HepG2 (cell line): Measurements from ENCODE around the gene MAN1C1. TPM values are rescaled to one million over a fixed set of nuclear protein-coding genes. Genes with fewer than 3 reads are reported as not detected.

ENCODE experiments used
- ARID4A ChIP-seq: sonication (generic); formaldehyde crosslinking; IDR thresholded peaks from 2 replicates; pipeline ENCODE4 v1.5.0; 2020; ENCODE audit warnings: mild to moderate bottlenecking, missing genetic modification reagents, borderline replicate concordance
- CBFB ChIP-seq: sonication (generic); formaldehyde crosslinking; IDR thresholded peaks from 2 replicates; pipeline ENCODE4 v1.4.0; 2020; ENCODE audit warnings: missing genetic modification reagents
- NCOA1 ChIP-seq: sonication (generic); formaldehyde crosslinking; IDR thresholded peaks from 2 replicates; pipeline ENCODE4 v1.9.0; 2021; ENCODE audit warnings: missing genetic modification reagents
- PHF5A ChIP-seq: IDR thresholded peaks from one replicate; pipeline ENCODE4 v1.6.1; 2018; ENCODE audit warnings: low read depth, missing genetic modification reagents; ENCODE audit not compliant: unreplicated experiment
- SRSF9 ChIP-seq: fragments of 200-400 bp; formaldehyde crosslinking; IDR thresholded peaks from 2 replicates; pipeline ENCODE4 v1.6.1; 2018; ENCODE audit warnings: borderline replicate concordance, mild to moderate bottlenecking, low read depth, low read length; ENCODE audit not compliant: insufficient read depth, poor library complexity, severe bottlenecking
- TCF7L2 ChIP-seq: IDR thresholded peaks from 2 replicates; pipeline ENCODE4 v1.6.1; 2011; ENCODE audit warnings: mild to moderate bottlenecking, low read depth, low read length, moderate library complexity
- XRCC5 ChIP-seq: fragments of 200-400 bp; formaldehyde crosslinking; optimal IDR thresholded peaks from 2 replicates; pipeline ENCODE3; 2017; ENCODE audit warnings: mild to moderate bottlenecking, low read length
- ZBTB4 ChIP-seq: sonication (generic); formaldehyde crosslinking; IDR thresholded peaks from 2 replicates; pipeline ENCODE4 v1.4.0; 2020; ENCODE audit warnings: missing genetic modification reagents, mild to moderate bottlenecking, borderline replicate concordance
- ZNF574 ChIP-seq: sonication (generic); formaldehyde crosslinking; IDR thresholded peaks from 2 replicates; pipeline ENCODE4 v1.4.0; 2020; ENCODE audit warnings: missing genetic modification reagents
- ZNF691 ChIP-seq: sonication (generic); formaldehyde crosslinking; IDR thresholded peaks from 2 replicates; pipeline ENCODE4 v1.4.0; 2020; ENCODE audit warnings: missing genetic modification reagents, low read depth, mild to moderate bottlenecking, borderline replicate concordance
- polyA plus RNA-seq, 8 experiments: library from polyadenylated mRNA; depleted of rRNA in 3 of 8; stranded (reverse) in 7 of 8; unstranded in 1 of 8; fragments of >200 nt; fragmentation: Illumina TruSeq in 4 of 8; extraction: Trizol in 4 of 8; gene quantifications; 2 replicates each; pipeline versions ENCODE4 v1.2.1 to v1.2.3, GENCODE V29; 2011 to 2016; ENCODE audit warnings: low read depth in 4 of 8, missing spikeins in 1 of 8, mixed read lengths in 1 of 8; ENCODE audit not compliant: insufficient read depth in 1 of 8
- total RNA-seq, 5 experiments: library from RNA; depleted of rRNA; stranded (reverse); fragments of >200 nt; fragmentation: Illumina TruSeq; extraction: Trizol; gene quantifications; 2 replicates each; pipeline ENCODE4 v1.2.3, GENCODE V29; 2016; ENCODE audit warnings: low read depth in 1 of 5

MAN1C1 gene
- total and polyA plus RNA-seq, 2 of the 13 experiments (the other 11 are each of a cell fraction or from before 2014, with no cell fraction given): 0.18 to 0.49 TPM

GRCh38 chr1:25616095-25616986 lies at the start of gene MAN1C1 (continued):
- no peak for TF ChIP-seq ZBTB4 (CRISPR knock-in tag)
- TF ChIP-seq ARID4A (CRISPR knock-in tag): no peak; the same call in 1 of the 2 replicates
- 0 out of 2 replicates have a peak, but pooled peaks have one; percentile 32 for TF ChIP-seq ZNF691 (CRISPR knock-in tag)
- no peak for TF ChIP-seq SRSF9
- peak; percentile 48 for TF ChIP-seq XRCC5
- TF ChIP-seq ZNF574: no peak
- no peak for TF ChIP-seq TCF7L2
- TF ChIP-seq NCOA1: no peak
- TF ChIP-seq CBFB: no peak
- no peak for TF ChIP-seq PHF5A (CRISPR knock-in tag)
